ENCODE measurements around the gene B4GALNT3. TPM values are rescaled to one million over a fixed set of nuclear protein-coding genes. Genes with fewer than 3 reads are reported as not detected.

Gene B4GALNT3
- total and polyA plus RNA-seq, 3 experiments from 2014 or later = 3.1 to 6.9 (median 3.5) TPM

GRCh38 chr12:536751-537245, 77.1 kb downstream of the B4GALNT3 start:
- Mint-ChIP-seq H3K4me1 (peaks cover 20 to 23% (median 22%) of the 10 kb centered on the region in 3 donors), H3K9me3 (peaks cover 0 to 9% (median 4%) of the 10 kb centered on the region in 5 donors), H3K27me3 (no peaks in the 10 kb centered on the region), H3K36me3 (peaks cover 0 to 9% (median 3%) of the 10 kb centered on the region in 3 donors), H3K27ac (no peak overlapping the region), H3K4me3 (no peak overlapping the region)
- Histone ChIP-seq H3K4me3 (ENCODE audit: low read length) (no peak overlapping the region), H3K9me3 (ENCODE audit: low read length) (no peaks in the 10 kb centered on the region), H3K27me3 (ENCODE audit: insufficient read depth, low read length, poor library complexity, severe bottlenecking) (no peaks in the 10 kb centered on the region), H3K36me3 (ENCODE audit: insufficient read depth, low read length) (no peaks in the 10 kb centered on the region), H3K27ac (ENCODE audit: low read depth, low read length) (no peak overlapping the region), H3K4me1 (ENCODE audit: insufficient read depth, low read length) (peaks cover 24% of the 10 kb centered on the region)
- POLR2A ChIA-PET = no interaction called here
- CTCF ChIA-PET = interaction anchor here (0.6 to 9.3 kb wide), 4 partner anchors 9 to 83 kb away, joined by 3 to 52 read pairs (median 18); no protein-coding TSS in a partner anchor
- DNase-seq = no peak

- no peaks in the 10 kb centered on the region for H3K27me3 ChIP-seq (ENCODE audit: insufficient read depth, low read length, poor library complexity, severe bottlenecking)
- no peaks in the 10 kb centered on the region for H3K9me3 ChIP-seq (ENCODE audit: low read length)
- H3K9me3 Mint-ChIP-seq = peaks cover 0 to under 1% (median 0%) of the 10 kb centered on the region in 5 donors
- H3K4me1 ChIP-seq (ENCODE audit: insufficient read depth, low read length) = peaks cover 24% of the 10 kb centered on the region
- H3K27ac ChIP-seq (ENCODE audit: low read depth, low read length) = no peak overlapping the region
- DNase-seq = no peak
- CTCF ChIA-PET = interaction anchor here (1.0 to 9.3 kb wide), 4 partner anchors 10 to 84 kb away, joined by 5 to 52 read pairs (median 18); no protein-coding TSS in a partner anchor
- H3K4me1 Mint-ChIP-seq = peaks cover 20 to 23% (median 22%) of the 10 kb centered on the region in 3 donors
- H3K4me3 ChIP-seq (ENCODE audit: low read length) = no peak overlapping the region
- peaks cover 0 to under 1% (median 0%) of the 10 kb centered on the region in 3 donors for H3K36me3 Mint-ChIP-seq
- H3K27me3 Mint-ChIP-seq = no peaks in the 10 kb centered on the region
- H3K27ac Mint-ChIP-seq = peak overlapping the region in 1 of 8 donors; percentile 43
- POLR2A ChIA-PET = no interaction called here
- no peaks in the 10 kb centered on the region for H3K36me3 ChIP-seq (ENCODE audit: insufficient read depth, low read length)
- no peak overlapping the region for H3K4me3 Mint-ChIP-seq
Observed at GRCh38 chr12:537772-538171, 78.0 kb downstream of the B4GALNT3 start.

GRCh38 chr12:538731-539539, 79.2 kb downstream of the B4GALNT3 start:
- Histone ChIP-seq H3K27ac (ENCODE audit: low read depth, low read length) (no peak overlapping the region), H3K4me3 (ENCODE audit: low read length) (no peak overlapping the region), H3K4me1 (ENCODE audit: insufficient read depth, low read length) (peaks cover 24% of the 10 kb centered on the region), H3K27me3 (ENCODE audit: insufficient read depth, low read length, poor library complexity, severe bottlenecking) (no peaks in the 10 kb centered on the region), H3K36me3 (ENCODE audit: insufficient read depth, low read length) (no peaks in the 10 kb centered on the region), H3K9me3 (ENCODE audit: low read length) (no peaks in the 10 kb centered on the region)
- Mint-ChIP-seq H3K4me3 (peak overlapping the region; percentile 0 to 76 (median 55)), H3K36me3 (no peaks in the 10 kb centered on the region), H3K27me3 (no peaks in the 10 kb centered on the region), H3K27ac (peak overlapping the region; percentile 26 to 94 (median 82)), H3K9me3 (no peaks in the 10 kb centered on the region), H3K4me1 (peaks cover 20 to 23% (median 22%) of the 10 kb centered on the region in 3 donors)
- ChIA-PET POLR2A (interaction anchor here (0.6 to 0.7 kb wide), 2 partner anchors 23 to 28 kb away, joined by 3 read pairs; no protein-coding TSS in a partner anchor), CTCF (interaction anchor here (0.7 to 9.3 kb wide), 7 partner anchors 9 to 86 kb away, joined by 3 to 52 read pairs (median 5); no protein-coding TSS in a partner anchor)
- DNase-seq = peak in 4 of 5 donors; percentile 18 to 88 (median 76)

GRCh38 chr12:539540-540310, 80.0 kb downstream of the B4GALNT3 start:
- Histone ChIP-seq H3K4me1 (ENCODE audit: insufficient read depth, low read length) (peaks cover 24% of the 10 kb centered on the region), H3K4me3 (ENCODE audit: low read length) (no peak overlapping the region), H3K9me3 (ENCODE audit: low read length) (no peaks in the 10 kb centered on the region), H3K27ac (ENCODE audit: low read depth, low read length) (no peak overlapping the region), H3K36me3 (ENCODE audit: insufficient read depth, low read length) (no peaks in the 10 kb centered on the region), H3K27me3 (ENCODE audit: insufficient read depth, low read length, poor library complexity, severe bottlenecking) (no peaks in the 10 kb centered on the region)
- peak overlapping the region in 7 of 8 donors; percentile 22 to 89 (median 81) for H3K27ac Mint-ChIP-seq
- H3K9me3 Mint-ChIP-seq = no peaks in the 10 kb centered on the region
- ChIA-PET CTCF (interaction anchor here (1.2 to 9.3 kb wide), 3 partner anchors 8 to 86 kb away, joined by 4 to 52 read pairs (median 31); no protein-coding TSS in a partner anchor), POLR2A (interaction anchor here (0.6 to 0.7 kb wide), 2 partner anchors 22 to 27 kb away, joined by 3 read pairs; no protein-coding TSS in a partner anchor)
- H3K4me1 Mint-ChIP-seq = peaks cover 22 to 27% (median 26%) of the 10 kb centered on the region in 3 donors
- no peak for DNase-seq
- peaks cover 0 to 2% (median 0%) of the 10 kb centered on the region in 3 donors for H3K36me3 Mint-ChIP-seq
- peak overlapping the region in 6 of 7 donors; percentile 0 to 76 (median 56) for H3K4me3 Mint-ChIP-seq
- H3K27me3 Mint-ChIP-seq = peaks cover 4 to 6% of the 10 kb centered on the region in 2 donors

- Histone ChIP-seq H3K36me3 (ENCODE audit: insufficient read depth, low read length) (no peaks in the 10 kb centered on the region), H3K4me3 (ENCODE audit: low read length) (no peak overlapping the region), H3K27me3 (ENCODE audit: insufficient read depth, low read length, poor library complexity, severe bottlenecking) (peaks cover 7% of the 10 kb centered on the region), H3K4me1 (ENCODE audit: insufficient read depth, low read length) (peaks cover 30% of the 10 kb centered on the region), H3K9me3 (ENCODE audit: low read length) (no peaks in the 10 kb centered on the region), H3K27ac (ENCODE audit: low read depth, low read length) (no peak overlapping the region)
- no peak for DNase-seq
- POLR2A ChIA-PET = no interaction called here
- Mint-ChIP-seq H3K9me3 (no peaks in the 10 kb centered on the region), H3K27me3 (peaks cover 4 to 15% of the 10 kb centered on the region in 2 donors), H3K4me1 (peaks cover 27 to 33% (median 29%) of the 10 kb centered on the region in 3 donors), H3K36me3 (peaks cover 0 to 2% (median 0%) of the 10 kb centered on the region in 3 donors), H3K4me3 (no peak overlapping the region), H3K27ac (peak overlapping the region in 1 of 8 donors; percentile 87)
- CTCF ChIA-PET = interaction anchor here (9.3 kb wide), 1 partner anchor 88 kb away, joined by 52 read pairs; no protein-coding TSS in a partner anchor
Observed at GRCh38 chr12:541676-542324, 82.1 kb downstream of the B4GALNT3 start.

- Mint-ChIP-seq H3K4me1 (peaks cover 30 to 38% (median 33%) of the 10 kb centered on the region in 3 donors), H3K9me3 (no peaks in the 10 kb centered on the region), H3K27me3 (peaks cover 4 to 16% of the 10 kb centered on the region in 2 donors), H3K27ac (no peak overlapping the region), H3K4me3 (no peak overlapping the region), H3K36me3 (peaks cover 0 to 2% (median 0%) of the 10 kb centered on the region in 3 donors)
- peaks cover 7% of the 10 kb centered on the region for H3K27me3 ChIP-seq (ENCODE audit: insufficient read depth, low read length, poor library complexity, severe bottlenecking)
- H3K27ac ChIP-seq (ENCODE audit: low read depth, low read length) = no peak overlapping the region
- no peak for DNase-seq
- H3K9me3 ChIP-seq (ENCODE audit: low read length) = no peaks in the 10 kb centered on the region
- H3K36me3 ChIP-seq (ENCODE audit: insufficient read depth, low read length) = no peaks in the 10 kb centered on the region
- H3K4me1 ChIP-seq (ENCODE audit: insufficient read depth, low read length) = peaks cover 34% of the 10 kb centered on the region
- H3K4me3 ChIP-seq (ENCODE audit: low read length) = no peak overlapping the region
- POLR2A ChIA-PET = no interaction called here
- CTCF ChIA-PET = interaction anchor here (1.0 to 9.3 kb wide), 3 partner anchors 11 to 89 kb away, joined by 3 to 52 read pairs (median 4); no protein-coding TSS in a partner anchor
Observed at GRCh38 chr12:542395-543113, 82.8 kb downstream of the B4GALNT3 start.

GRCh38 chr12:543114-543451, 83.3 kb downstream of the B4GALNT3 start:
- Mint-ChIP-seq H3K4me1 (peaks cover 30 to 38% (median 33%) of the 10 kb centered on the region in 3 donors), H3K27ac (no peak overlapping the region), H3K27me3 (peaks cover 4 to 18% of the 10 kb centered on the region in 2 donors), H3K36me3 (peaks cover 0 to 2% (median 0%) of the 10 kb centered on the region in 3 donors), H3K9me3 (no peaks in the 10 kb centered on the region), H3K4me3 (no peak overlapping the region)
- peaks cover 34% of the 10 kb centered on the region for H3K4me1 ChIP-seq (ENCODE audit: insufficient read depth, low read length)
- POLR2A ChIA-PET = no interaction called here
- H3K9me3 ChIP-seq (ENCODE audit: low read length) = no peaks in the 10 kb centered on the region
- H3K27ac ChIP-seq (ENCODE audit: low read depth, low read length) = no peak overlapping the region
- CTCF ChIA-PET = interaction anchor here (1.0 to 9.3 kb wide), 4 partner anchors 11 to 101 kb away, joined by 3 to 52 read pairs (median 8); no protein-coding TSS in a partner anchor
- H3K27me3 ChIP-seq (ENCODE audit: insufficient read depth, low read length, poor library complexity, severe bottlenecking) = peaks cover 7% of the 10 kb centered on the region
- no peaks in the 10 kb centered on the region for H3K36me3 ChIP-seq (ENCODE audit: insufficient read depth, low read length)
- H3K4me3 ChIP-seq (ENCODE audit: low read length) = no peak overlapping the region
- no peak for DNase-seq

Data from CD8-positive, alpha-beta memory T cell (primary cell).